Measurements from ENCODE around the gene ZDHHC14. TPM values are rescaled to one million over a fixed set of nuclear protein-coding genes. Genes with fewer than 3 reads are reported as not detected.

Gene ZDHHC14
- total RNA-seq, 1 experiment from 2014 or later: 1.7 TPM

GRCh38 chr6:157550114-157550989 is 169.4 kb downstream of the ZDHHC14 start:
- Histone ChIP-seq H2AFZ (ENCODE audit: low read length) (no peak overlapping the region), H3K4me2 (ENCODE audit: insufficient read depth, insufficient read length, low read length) (no peak overlapping the region), H2BK12ac (ENCODE audit: insufficient read length, low read depth, low read length) (no peak overlapping the region), H3K23me2 (ENCODE audit: insufficient read length, low read depth, low read length, poor library complexity, severe bottlenecking) (no peaks in the 10 kb centered on the region), H3K23ac (ENCODE audit: insufficient read length, low read depth, low read length) (no peak overlapping the region), H2BK20ac (ENCODE audit: low read depth, low read length, poor library complexity, severe bottlenecking) (no peak overlapping the region), H3K4me1 (ENCODE audit: insufficient read depth, low read length) (peaks cover 16% of the 10 kb centered on the region), H2BK120ac (ENCODE audit: low read depth, low read length, poor library complexity, severe bottlenecking) (no peak overlapping the region), H3K27me3 (ENCODE audit: insufficient read depth, low read length) (no peaks in the 10 kb centered on the region; the same call in 1 of the 2 replicates), H3K4ac (ENCODE audit: low read depth, low read length) (no peak overlapping the region), H4K5ac (ENCODE audit: insufficient read length, low read depth, low read length) (no peak overlapping the region), H2BK5ac (ENCODE audit: insufficient read length, low read length) (no peak overlapping the region), H3K9me3 (ENCODE audit: control insufficient read depth, low read depth, low read length) (no peaks in the 10 kb centered on the region), H3K79me2 (ENCODE audit: insufficient read depth, low read length) (no peaks in the 10 kb centered on the region), H4K8ac (replicated peaks; ENCODE audit: insufficient read length, low read depth, low read length) (no peak overlapping the region), H4K91ac (ENCODE audit: insufficient read length, low read depth, low read length) (no peak overlapping the region), H3K18ac (ENCODE audit: insufficient read length, low read depth, low read length) (no peak overlapping the region), H4K20me1 (ENCODE audit: control insufficient read depth, insufficient read depth, insufficient read length) (no peaks in the 10 kb centered on the region), H3K56ac (ENCODE audit: insufficient read length, low read depth, low read length) (no peak overlapping the region), H2BK15ac (ENCODE audit: low read depth, low read length) (no peak overlapping the region), H3K79me1 (ENCODE audit: insufficient read depth, low read depth, low read length, poor library complexity, severe bottlenecking) (no peaks in the 10 kb centered on the region), H3K14ac (ENCODE audit: insufficient read depth, low read length) (no peak overlapping the region), H3K9ac (ENCODE audit: extremely low read depth, insufficient read length, low read length) (no peak overlapping the region), H3T11ph (ENCODE audit: low read length) (no peak overlapping the region), H3K27ac (ENCODE audit: insufficient read length, low read depth, low read length) (no peak overlapping the region), H2AK5ac (ENCODE audit: insufficient read length, low read length) (no peak overlapping the region)
- TF ChIP-seq CTCF (conservative IDR thresholded peaks at IDR 0.05): no peak
- Mint-ChIP-seq H3K4me1 (peaks cover 59 to 60% of the 10 kb centered on the region in 2 experiments), H3K4me3 (no peak overlapping the region), H3K27ac (no peak overlapping the region), H3K36me3 (ENCODE audit: insufficient read depth in 1 of 3, low read depth in 3 of 3) (peaks cover 0 to 6% (median 4%) of the 10 kb centered on the region in 3 experiments; a peak in 3 of 7 replicates), H3K27me3 (ENCODE audit: low read depth) (peaks cover 39% of the 10 kb centered on the region), H3K9me3 (no peaks in the 10 kb centered on the region; a peak in 1 of 5 replicates)
- DNase-seq: no peak
- no CpG with 5 or more reads among the region's 12 CpGs for WGBS (ENCODE audit: extremely low coverage, insufficient read length, low lambda C conversion rate)

Measured in H9 (cell line).